GM12872 (cell line): ENCODE data around the gene LIPK.

ENCODE experiments used
- TF ChIP-seq, protein P1 (sequence below): IDR thresholded peaks from 3 replicates; pipeline ENCODE4 v1.5.1; 2011; ENCODE audit warnings: low read depth, mild to moderate bottlenecking, low read length, moderate library complexity; ENCODE audit not compliant: insufficient read depth

LIPK gene

DNA sequence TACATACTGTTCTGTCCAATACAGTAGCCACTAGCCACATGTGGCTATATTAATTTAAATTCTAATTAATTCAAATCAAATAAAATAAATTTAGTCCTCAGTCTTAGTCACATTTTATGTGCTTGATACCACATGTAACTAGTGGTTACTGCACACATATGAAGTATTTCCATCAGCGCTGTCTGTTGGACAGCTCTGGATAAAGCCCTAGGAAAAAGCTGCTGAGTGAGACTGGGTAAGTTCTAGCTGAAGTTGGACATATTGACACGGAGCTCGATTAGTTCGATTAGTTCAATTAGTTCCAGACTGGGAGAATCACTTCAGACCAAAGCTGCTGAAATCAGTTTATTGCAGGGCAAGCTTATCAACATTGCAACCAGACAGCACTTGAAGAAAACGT is 81.4 kb downstream of the LIPK start:
- TF ChIP-seq, protein P1, sequence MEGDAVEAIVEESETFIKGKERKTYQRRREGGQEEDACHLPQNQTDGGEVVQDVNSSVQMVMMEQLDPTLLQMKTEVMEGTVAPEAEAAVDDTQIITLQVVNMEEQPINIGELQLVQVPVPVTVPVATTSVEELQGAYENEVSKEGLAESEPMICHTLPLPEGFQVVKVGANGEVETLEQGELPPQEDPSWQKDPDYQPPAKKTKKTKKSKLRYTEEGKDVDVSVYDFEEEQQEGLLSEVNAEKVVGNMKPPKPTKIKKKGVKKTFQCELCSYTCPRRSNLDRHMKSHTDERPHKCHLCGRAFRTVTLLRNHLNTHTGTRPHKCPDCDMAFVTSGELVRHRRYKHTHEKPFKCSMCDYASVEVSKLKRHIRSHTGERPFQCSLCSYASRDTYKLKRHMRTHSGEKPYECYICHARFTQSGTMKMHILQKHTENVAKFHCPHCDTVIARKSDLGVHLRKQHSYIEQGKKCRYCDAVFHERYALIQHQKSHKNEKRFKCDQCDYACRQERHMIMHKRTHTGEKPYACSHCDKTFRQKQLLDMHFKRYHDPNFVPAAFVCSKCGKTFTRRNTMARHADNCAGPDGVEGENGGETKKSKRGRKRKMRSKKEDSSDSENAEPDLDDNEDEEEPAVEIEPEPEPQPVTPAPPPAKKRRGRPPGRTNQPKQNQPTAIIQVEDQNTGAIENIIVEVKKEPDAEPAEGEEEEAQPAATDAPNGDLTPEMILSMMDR, result no peak

DNA sequence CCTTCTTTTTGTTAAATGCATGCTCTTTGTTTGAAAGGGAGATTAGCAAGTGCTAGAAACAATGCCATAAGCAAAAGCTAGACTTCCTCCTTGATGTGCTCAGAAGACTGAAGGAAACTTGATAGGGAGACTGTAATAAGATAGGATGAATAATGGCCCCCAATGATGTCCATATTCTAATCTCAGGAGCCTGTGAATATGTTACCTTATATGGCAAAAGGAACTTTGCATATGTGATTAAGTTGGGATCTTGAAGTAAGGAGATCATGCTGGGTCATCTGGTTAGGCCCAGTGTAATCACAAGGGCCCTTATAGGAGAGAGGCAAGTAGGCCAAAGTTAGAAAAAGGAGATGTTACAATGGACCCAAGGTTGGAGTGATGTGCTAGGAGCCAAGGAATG is 82.9 kb downstream of the LIPK start:
- TF ChIP-seq, protein P1, result no peak

DNA sequence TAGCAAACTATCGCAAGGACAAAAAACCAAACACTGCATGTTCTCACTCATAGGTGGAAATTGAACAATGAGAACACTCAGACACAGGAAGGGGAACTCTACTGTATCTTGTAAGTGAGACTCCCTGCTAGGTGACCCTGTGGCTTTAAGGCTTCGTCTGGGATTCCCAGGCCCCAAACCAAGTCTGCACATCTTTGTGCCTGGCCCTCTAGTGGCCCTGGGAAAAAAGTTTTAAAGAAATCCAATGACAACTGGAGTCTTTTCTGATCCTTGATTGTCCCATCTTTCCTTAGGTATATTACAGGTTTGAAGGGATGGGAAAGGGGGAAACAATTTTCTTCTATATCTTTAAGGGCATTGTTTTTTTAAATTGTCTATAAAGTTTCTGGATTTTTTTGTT is 85.9 kb downstream of the LIPK start:
- TF ChIP-seq, protein P1, result peak; percentile 59

DNA sequence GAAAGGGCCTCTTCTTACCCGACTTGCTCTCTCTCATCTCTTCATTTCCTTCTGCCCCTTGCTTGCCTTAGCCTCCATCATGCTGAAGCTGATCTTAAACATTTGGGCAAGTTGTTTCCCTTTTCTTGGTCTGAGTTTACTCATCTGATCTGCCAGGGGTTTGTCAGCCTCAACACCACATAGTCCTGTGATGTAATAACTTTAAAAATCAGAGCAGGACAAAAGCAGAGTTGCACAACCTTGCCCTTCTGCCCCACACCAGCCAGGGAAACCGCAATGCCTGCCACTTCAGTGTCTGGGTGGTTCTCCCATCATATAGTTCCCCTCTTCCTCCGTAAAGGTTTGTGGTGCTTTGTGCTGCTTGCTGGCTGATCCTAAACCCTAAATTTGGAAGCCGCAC is 86.6 kb downstream of the LIPK start:
- TF ChIP-seq, protein P1, result no peak

DNA sequence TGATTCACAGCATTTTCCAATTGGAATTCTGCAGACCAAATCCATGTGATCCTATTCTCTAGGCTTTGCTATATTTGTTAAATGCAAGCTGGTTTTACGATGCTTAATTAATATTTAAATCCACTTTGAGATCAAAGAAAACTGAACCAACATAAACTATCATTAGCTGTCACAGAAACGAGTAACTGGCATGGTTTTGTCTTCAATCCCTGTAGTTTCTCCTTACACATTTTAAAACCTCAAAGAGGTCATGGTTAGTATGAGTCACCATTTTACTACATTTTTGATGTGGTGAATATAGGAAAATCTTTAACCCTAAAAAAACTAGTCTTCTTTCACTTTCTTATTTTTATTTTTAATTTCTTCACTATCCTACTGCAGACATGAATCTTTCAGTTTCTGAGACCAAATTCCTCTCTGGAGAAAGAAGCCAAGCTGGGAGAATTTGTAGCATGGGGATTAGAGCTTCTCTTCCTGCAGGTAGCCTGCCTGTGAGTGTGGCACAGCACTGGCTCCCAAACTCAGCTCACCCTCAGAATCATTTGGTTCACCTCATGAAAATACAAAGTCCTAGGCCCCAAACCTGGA is 87.8 kb downstream of the LIPK start:
- TF ChIP-seq, protein P1, result no peak

DNA sequence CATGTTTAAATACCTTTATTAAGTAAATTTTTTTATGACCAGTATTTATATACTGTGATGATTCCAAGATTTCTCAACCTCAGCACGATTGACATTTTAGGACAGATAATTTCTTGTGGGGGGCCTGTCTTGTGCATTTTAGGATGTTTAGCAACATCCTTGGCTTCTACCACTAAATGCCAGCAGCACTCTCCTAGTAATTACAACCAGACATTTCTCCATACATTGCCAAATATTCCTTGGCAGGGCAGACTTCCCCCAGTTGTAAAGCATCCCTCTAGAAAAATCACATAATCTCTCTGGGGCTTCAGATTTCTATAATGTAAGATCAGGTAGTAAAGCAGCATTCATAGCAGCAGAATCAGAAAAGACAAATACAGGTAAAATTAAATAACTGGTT is 88.7 kb downstream of the LIPK start:
- TF ChIP-seq, protein P1, result no peak

DNA sequence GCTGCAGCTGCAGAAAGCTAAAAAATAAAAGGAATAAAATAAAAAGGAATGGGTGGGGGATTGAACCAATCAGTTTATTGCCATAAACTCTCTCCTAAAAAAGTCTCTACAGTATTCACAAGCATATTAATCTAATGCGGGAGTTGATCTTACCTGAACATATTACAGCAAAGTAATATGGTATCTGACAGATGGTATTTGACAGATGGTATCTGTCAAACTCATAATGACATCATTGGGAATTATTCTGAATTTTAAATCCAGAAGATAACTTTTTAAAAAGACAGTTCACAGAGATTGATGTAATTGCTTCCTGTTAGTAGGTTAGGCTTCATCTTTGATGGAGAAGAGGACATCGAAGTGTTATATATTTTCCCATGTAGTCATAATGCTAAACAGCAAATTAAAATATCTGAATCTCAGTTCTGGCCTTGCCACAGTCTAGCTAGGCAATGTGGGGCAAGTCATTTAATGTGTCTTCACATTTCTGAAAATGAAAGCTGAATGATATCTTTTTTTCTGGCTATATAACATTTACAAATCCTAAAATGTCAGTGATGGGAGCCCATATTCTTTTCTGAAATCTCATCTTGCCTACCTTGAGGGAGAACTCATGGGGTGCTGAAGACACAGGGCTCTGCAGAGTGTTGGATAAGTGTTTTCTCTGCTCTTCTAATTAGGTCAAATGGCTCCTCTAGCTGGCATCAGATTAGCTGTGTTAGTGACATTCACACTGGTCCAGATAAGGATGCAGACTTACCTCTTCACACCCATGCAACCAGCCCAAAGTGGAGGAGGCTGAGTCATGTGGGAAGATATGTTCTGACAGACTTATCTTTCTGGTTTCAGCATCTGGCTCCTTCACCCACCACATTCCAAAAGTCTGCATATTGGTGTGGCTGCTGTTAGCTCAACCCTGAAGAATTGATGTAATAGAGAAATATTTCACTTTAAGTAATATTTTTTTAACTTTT is 94.4 kb downstream of the LIPK start:
- TF ChIP-seq, protein P1, result no peak
